ENCODE results near the gene ZP3.
"Not testable (repeated sequence)": the region's sequence is repeated elsewhere in the genome, so short reads cannot be mapped to it uniquely, and the experiment has no call there.

The ZP3 gene

GRCh38 chr7:76443846-76444245 is 19.1 kb downstream of the ZP3 start:
- DNase-seq: not testable (repeated sequence)

- not testable (repeated sequence) for DNase-seq
These were observed 20.8 kb downstream of the ZP3 start for GRCh38 chr7:76445577-76446008.

- DNase-seq: not testable (repeated sequence)
These were observed 32.3 kb downstream of the ZP3 start for GRCh38 chr7:76457017-76457416.

- DNase-seq: not testable (repeated sequence)
These were observed 33.8 kb downstream of the ZP3 start for GRCh38 chr7:76458504-76458903.

GRCh38 chr7:76460767-76461166 is 36.0 kb downstream of the ZP3 start:
- DNase-seq: not testable (repeated sequence)

GRCh38 chr7:76461464-76462101 is 36.8 kb downstream of the ZP3 start, which contains the start of gene DTX2:
DTX2 (plus strand) TSS chr7:76461709; CDS start chr7:76480510, 18,801 bp downstream.
- not testable (repeated sequence) for DNase-seq

GRCh38 chr7:76462271-76462882 is 37.6 kb downstream of the ZP3 start:
- DNase-seq: not testable (repeated sequence)

GRCh38 chr7:76464959-76465358 is 40.2 kb downstream of the ZP3 start:
- not testable (repeated sequence) for DNase-seq

- DNase-seq: not testable (repeated sequence)
These were observed 41.2 kb downstream of the ZP3 start for GRCh38 chr7:76465950-76466349.

GRCh38 chr7:76467743-76468404 is 43.1 kb downstream of the ZP3 start:
- DNase-seq: not testable (repeated sequence)

GRCh38 chr7:76471556-76472221 is 46.9 kb downstream of the ZP3 start:
- not testable (repeated sequence) for DNase-seq

- DNase-seq: not testable (repeated sequence)
These were observed 48.3 kb downstream of the ZP3 start for GRCh38 chr7:76473097-76473496.

GRCh38 chr7:76476280-76476679 is 51.5 kb downstream of the ZP3 start:
- not testable (repeated sequence) for DNase-seq

GRCh38 chr7:76476742-76477474 is 52.2 kb downstream of the ZP3 start:
- not testable (repeated sequence) for DNase-seq

- DNase-seq: not testable (repeated sequence)
These were observed 54.9 kb downstream of the ZP3 start for GRCh38 chr7:76479628-76480027.

- not testable (repeated sequence) for DNase-seq
These were observed 55.9 kb downstream of the ZP3 start for GRCh38 chr7:76480403-76481253.

- DNase-seq: not testable (repeated sequence)
These were observed 57.9 kb downstream of the ZP3 start for GRCh38 chr7:76482660-76483059.

GRCh38 chr7:76483081-76483480 is 58.3 kb downstream of the ZP3 start:
- DNase-seq: not testable (repeated sequence)

- DNase-seq: not testable (repeated sequence)
These were observed 59.7 kb downstream of the ZP3 start for GRCh38 chr7:76484456-76484855.

- not testable (repeated sequence) for DNase-seq
These were observed 61.3 kb downstream of the ZP3 start for GRCh38 chr7:76485822-76486610.

- DNase-seq: not testable (repeated sequence)
These were observed 61.9 kb downstream of the ZP3 start for GRCh38 chr7:76486618-76487017.

Measured in NCI-H2081 treated with DMSO at 0.1 percent for 48 hours (cell line).